C4-2B (cell line): ENCODE results near the gene CDK3.

ENCODE experiments used
- ZFX ChIP-seq: fragments of 450-650 bp; IDR thresholded peaks from 2 replicates; pipeline ENCODE4 v1.6.1; 2017
- TF ChIP-seq, protein P1 (sequence below): fragments of 450-650 bp; conservative IDR thresholded peaks from 2 replicates; pipeline ENCODE4 v1.5.1; 2017; ENCODE audit warnings: mild to moderate bottlenecking

DNA sequence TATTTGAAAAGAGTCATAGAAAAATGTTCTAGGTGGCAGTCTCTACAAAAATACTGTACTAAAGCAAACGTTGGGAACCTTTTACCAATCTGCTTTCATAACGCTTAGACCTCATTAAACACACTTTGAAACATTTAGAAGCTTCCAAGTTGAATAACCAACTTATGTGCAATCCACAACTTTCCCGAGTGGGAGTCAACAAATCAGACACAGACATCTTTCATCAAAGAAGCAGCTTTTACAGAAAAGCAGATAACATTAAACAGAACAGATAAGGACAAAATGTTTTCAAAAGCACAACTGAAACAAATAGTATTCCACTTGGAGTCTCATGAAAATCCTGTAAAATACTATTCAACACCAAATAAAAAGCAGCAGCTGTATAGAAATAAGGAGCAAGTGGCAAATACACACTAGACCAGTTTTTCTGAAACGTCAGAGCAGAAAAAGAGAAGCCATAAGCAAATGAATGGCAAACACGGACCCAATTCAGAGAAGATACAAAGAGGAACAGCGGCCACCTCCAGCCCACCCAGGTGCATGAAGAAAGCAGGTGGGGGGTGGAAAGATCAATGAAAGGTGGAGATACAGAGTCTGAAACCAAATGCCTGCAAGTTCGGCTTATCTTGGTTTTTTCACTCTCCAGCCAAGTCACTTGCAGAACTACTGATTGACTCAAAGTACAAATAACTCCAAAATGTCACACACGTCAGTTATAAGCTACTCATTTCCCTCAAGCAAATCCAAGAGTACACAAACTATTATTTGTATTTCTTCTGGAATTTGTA lies 41.4 kb upstream of the CDK3 start:
- TF ChIP-seq, protein P1, sequence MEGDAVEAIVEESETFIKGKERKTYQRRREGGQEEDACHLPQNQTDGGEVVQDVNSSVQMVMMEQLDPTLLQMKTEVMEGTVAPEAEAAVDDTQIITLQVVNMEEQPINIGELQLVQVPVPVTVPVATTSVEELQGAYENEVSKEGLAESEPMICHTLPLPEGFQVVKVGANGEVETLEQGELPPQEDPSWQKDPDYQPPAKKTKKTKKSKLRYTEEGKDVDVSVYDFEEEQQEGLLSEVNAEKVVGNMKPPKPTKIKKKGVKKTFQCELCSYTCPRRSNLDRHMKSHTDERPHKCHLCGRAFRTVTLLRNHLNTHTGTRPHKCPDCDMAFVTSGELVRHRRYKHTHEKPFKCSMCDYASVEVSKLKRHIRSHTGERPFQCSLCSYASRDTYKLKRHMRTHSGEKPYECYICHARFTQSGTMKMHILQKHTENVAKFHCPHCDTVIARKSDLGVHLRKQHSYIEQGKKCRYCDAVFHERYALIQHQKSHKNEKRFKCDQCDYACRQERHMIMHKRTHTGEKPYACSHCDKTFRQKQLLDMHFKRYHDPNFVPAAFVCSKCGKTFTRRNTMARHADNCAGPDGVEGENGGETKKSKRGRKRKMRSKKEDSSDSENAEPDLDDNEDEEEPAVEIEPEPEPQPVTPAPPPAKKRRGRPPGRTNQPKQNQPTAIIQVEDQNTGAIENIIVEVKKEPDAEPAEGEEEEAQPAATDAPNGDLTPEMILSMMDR = no peak
- TF ChIP-seq ZFX = no peak
